Osteoblast (primary cell): ENCODE results near the gene HHATL. TPM values are rescaled to one million over a fixed set of nuclear protein-coding genes. Genes with fewer than 3 reads are reported as not detected.

Experiments used
- DNase-seq: peaks from one replicate; pipeline ENCODE4 v3.0.0; 2011; ENCODE audit warnings: low spot score, mixed read lengths; ENCODE audit not compliant: insufficient read length; ENCODE audit errors: missing footprints
- H2AFZ ChIP-seq: 2 replicates; pipeline ENCODE4 v1.6.0; 2011; ENCODE audit warnings: mild to moderate bottlenecking, low read length
- H3K27ac ChIP-seq: 2 replicates; pipeline ENCODE4 v1.5.1; 2011; ENCODE audit warnings: mild to moderate bottlenecking, low read depth, low read length, moderate library complexity
- H3K27me3 ChIP-seq: 2 replicates; pipeline ENCODE4 v1.6.0; 2012; ENCODE audit warnings: mild to moderate bottlenecking, control low read depth, inconsistent platforms, low read length, moderate library complexity; ENCODE audit not compliant: insufficient read depth
- H3K36me3 ChIP-seq: 2 replicates; pipeline ENCODE4 v1.5.1; 2011; ENCODE audit warnings: mild to moderate bottlenecking, low read length, control low read depth, moderate library complexity; ENCODE audit not compliant: insufficient read depth
- H3K4me1 ChIP-seq: 2 replicates; pipeline ENCODE4 v1.5.1; 2011; ENCODE audit warnings: mild to moderate bottlenecking, low read length, control low read depth, moderate library complexity; ENCODE audit not compliant: insufficient read depth
- H3K4me2 ChIP-seq: 2 replicates; pipeline ENCODE4 v1.6.0; 2011; ENCODE audit warnings: mild to moderate bottlenecking, low read length; ENCODE audit not compliant: insufficient read depth
- H3K4me3 ChIP-seq: fragments of 200-600 bp; sonication (generic); 3 replicates; pipeline ENCODE4 v1.5.1; 2012; ENCODE audit warnings: mild to moderate bottlenecking, low read length, inconsistent platforms; ENCODE audit not compliant: insufficient read depth
- H3K79me2 ChIP-seq: 2 replicates; pipeline ENCODE4 v1.6.0; 2012; ENCODE audit warnings: mild to moderate bottlenecking, low read length, control low read depth, inconsistent platforms; ENCODE audit not compliant: insufficient read depth
- H3K9me3 ChIP-seq: 2 replicates; pipeline ENCODE4 v1.5.1; 2011; ENCODE audit warnings: low read depth, low read length, control low read depth
- H4K20me1 ChIP-seq: 2 replicates; pipeline ENCODE4 v1.6.0; 2012; ENCODE audit warnings: mild to moderate bottlenecking, low read length, control low read depth; ENCODE audit not compliant: insufficient read depth
- total RNA-seq: library from RNA; depleted of rRNA; stranded (reverse); fragments of >200 nt; gene quantifications from 2 replicates; pipeline ENCODE4 v1.2.3, GENCODE V29; 2012
- TF ChIP-seq, protein P1 (sequence below): IDR thresholded peaks from 2 replicates; pipeline ENCODE4 v1.5.1; 2011; ENCODE audit warnings: mild to moderate bottlenecking, low read depth, low read length, moderate library complexity; ENCODE audit errors: extremely low read depth

HHATL gene
- total RNA-seq, 1 donor, result not detected

DNA sequence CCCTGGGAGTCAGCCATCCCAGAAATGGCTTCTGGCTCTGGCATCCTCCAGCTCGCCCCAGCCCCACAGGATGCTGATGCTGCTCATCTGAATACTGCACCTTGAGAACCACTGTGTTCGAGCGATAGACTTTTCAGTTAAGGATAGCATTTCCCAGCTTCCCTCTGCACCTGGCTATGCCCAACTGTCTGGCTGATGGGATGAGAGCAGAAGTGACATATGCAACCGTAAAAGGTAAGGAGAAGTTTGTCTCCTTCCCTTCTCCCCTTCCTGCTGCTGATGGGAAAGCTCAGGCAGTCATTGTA lies 9.7 kb upstream of the HHATL start:
- no peaks in the 10 kb centered on the region for H3K4me1 ChIP-seq
- no peaks in the 10 kb centered on the region for H4K20me1 ChIP-seq
- TF ChIP-seq, protein P1, sequence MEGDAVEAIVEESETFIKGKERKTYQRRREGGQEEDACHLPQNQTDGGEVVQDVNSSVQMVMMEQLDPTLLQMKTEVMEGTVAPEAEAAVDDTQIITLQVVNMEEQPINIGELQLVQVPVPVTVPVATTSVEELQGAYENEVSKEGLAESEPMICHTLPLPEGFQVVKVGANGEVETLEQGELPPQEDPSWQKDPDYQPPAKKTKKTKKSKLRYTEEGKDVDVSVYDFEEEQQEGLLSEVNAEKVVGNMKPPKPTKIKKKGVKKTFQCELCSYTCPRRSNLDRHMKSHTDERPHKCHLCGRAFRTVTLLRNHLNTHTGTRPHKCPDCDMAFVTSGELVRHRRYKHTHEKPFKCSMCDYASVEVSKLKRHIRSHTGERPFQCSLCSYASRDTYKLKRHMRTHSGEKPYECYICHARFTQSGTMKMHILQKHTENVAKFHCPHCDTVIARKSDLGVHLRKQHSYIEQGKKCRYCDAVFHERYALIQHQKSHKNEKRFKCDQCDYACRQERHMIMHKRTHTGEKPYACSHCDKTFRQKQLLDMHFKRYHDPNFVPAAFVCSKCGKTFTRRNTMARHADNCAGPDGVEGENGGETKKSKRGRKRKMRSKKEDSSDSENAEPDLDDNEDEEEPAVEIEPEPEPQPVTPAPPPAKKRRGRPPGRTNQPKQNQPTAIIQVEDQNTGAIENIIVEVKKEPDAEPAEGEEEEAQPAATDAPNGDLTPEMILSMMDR, result no peak
- H3K79me2 ChIP-seq, result no peaks in the 10 kb centered on the region
- no peak overlapping the region for H3K27ac ChIP-seq
- no peak overlapping the region for H2AFZ ChIP-seq
- H3K36me3 ChIP-seq, result no peaks in the 10 kb centered on the region
- H3K4me2 ChIP-seq, result no peak overlapping the region
- H3K4me3 ChIP-seq, result no peak overlapping the region
- no peak for DNase-seq
- peaks cover 23% of the 10 kb centered on the region for H3K27me3 ChIP-seq
- no peaks in the 10 kb centered on the region for H3K9me3 ChIP-seq

DNA sequence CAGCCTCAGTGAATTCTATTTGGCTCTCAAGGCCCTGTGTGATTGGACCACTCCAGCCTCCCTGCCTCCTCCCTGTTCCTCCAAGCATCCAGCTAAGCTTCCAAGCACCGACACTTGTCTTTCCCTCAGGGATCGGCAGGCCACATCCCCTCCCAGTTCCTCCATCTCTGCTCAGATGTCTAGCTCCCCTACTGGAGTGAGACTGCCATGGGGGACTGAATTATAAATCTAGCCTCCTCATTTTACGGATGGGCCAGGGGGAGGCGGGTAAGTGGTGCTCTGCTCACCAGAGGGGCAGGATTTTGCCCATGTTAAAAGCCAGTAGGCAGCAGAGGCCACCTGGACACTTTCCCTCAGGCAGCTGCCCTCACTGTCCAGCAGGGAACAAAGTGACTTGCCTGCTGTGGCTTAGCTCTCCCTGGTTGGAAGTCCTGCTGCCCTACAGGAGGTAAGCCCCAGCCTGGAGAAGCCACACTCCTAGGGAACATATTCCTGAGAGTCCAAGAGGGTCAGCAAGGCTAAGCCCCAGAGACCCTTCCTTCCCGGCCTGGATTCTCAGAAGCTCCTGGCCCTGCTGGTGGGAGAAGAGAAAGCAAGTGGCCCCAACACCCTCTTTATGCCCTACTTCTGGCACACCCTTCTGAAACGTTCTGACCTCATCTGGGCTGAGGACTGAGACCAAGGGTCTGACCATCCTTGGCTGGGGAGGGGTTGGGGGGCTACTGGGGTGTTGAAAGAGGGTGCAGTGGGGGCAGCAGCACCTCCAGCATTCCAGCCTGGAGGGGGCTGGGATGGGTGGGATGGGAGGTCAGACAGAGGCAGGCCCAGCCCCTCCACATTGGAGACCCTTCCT lies 9.1 kb upstream of the HHATL start:
- no peak overlapping the region for H3K4me2 ChIP-seq
- no peaks in the 10 kb centered on the region for H4K20me1 ChIP-seq
- TF ChIP-seq, protein P1, result peak; percentile 8
- H3K9me3 ChIP-seq, result no peaks in the 10 kb centered on the region
- no peak overlapping the region for H3K27ac ChIP-seq
- no peaks in the 10 kb centered on the region for H3K4me1 ChIP-seq
- peaks cover 22% of the 10 kb centered on the region for H3K27me3 ChIP-seq
- H2AFZ ChIP-seq, result no peak overlapping the region
- H3K4me3 ChIP-seq, result no peak overlapping the region
- no peaks in the 10 kb centered on the region for H3K79me2 ChIP-seq
- H3K36me3 ChIP-seq, result no peaks in the 10 kb centered on the region
- peak; percentile 78 for DNase-seq

DNA sequence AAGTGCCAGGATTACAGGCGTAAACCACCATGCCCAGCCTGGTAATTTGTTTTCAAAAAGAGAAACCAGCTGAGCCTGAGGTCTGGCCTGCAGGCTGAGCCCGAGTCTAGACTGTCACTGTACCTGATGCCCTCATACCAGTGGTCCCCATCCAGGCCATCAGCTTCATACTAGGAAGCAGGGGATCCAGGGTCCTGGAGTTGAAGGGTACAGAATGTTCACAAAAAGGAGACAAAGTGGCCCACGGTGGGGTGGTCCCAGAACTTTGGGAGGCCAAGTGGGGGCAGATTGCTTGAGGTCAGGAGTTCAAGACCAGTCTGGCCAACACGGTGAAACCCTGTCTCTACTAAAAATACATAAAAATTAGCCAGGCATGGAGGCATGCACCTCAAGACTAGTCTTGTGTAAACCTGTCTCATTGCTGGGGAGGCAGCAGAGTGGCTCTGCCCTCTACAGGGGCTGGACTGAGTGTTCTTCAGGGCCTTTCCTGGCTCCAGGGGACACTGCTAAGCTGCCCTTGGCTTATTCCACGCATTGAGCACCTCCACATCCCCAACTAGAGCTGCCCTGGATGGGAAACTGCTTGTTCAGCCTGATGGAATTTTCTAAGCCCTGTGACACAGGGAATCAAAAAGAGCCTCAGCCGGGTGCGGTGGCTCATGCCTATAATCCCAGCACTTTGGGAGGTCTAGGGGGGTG lies 7.9 kb upstream of the HHATL start:
- H3K79me2 ChIP-seq, result no peaks in the 10 kb centered on the region
- H3K27me3 ChIP-seq, result peaks cover 17% of the 10 kb centered on the region
- H3K4me3 ChIP-seq, result no peak overlapping the region
- no peaks in the 10 kb centered on the region for H3K4me1 ChIP-seq
- peak; percentile 27 for DNase-seq
- TF ChIP-seq, protein P1, result no peak
- no peaks in the 10 kb centered on the region for H4K20me1 ChIP-seq
- no peak overlapping the region for H2AFZ ChIP-seq
- no peaks in the 10 kb centered on the region for H3K36me3 ChIP-seq
- no peak overlapping the region for H3K27ac ChIP-seq
- no peaks in the 10 kb centered on the region for H3K9me3 ChIP-seq
- H3K4me2 ChIP-seq, result no peak overlapping the region

DNA sequence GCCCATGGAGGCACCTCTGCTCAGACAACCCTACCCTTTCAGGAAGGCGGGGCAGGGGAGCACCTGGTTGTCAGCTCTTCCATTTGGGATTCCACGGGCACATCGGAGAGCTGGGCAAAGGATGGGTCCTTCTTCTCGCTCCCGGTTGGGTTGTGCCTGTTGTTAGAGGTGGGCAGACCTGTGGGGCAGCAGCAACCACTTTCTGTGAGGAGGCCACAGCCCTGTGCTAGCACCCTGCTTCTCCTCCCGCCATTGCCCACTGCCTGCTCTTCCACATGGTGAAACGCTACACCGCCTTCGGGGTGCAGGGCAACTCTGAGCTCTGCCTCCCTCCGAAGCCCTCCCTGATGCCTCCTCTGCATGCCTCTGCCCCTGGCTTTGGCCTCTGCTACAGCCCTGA lies 7.0 kb upstream of the HHATL start:
- Histone ChIP-seq H3K27me3 (peaks cover 15% of the 10 kb centered on the region), H4K20me1 (no peaks in the 10 kb centered on the region), H3K4me3 (no peak overlapping the region), H2AFZ (no peak overlapping the region), H3K9me3 (no peaks in the 10 kb centered on the region), H3K36me3 (no peaks in the 10 kb centered on the region), H3K4me1 (no peaks in the 10 kb centered on the region), H3K27ac (no peak overlapping the region), H3K79me2 (no peaks in the 10 kb centered on the region), H3K4me2 (no peak overlapping the region)
- no peak for DNase-seq
- TF ChIP-seq, protein P1, result no peak
